Tibial nerve (tissue), 4 donors: Measurements from ENCODE around the gene PCBP3. TPM values are rescaled to one million over a fixed set of nuclear protein-coding genes. Genes with fewer than 3 reads are reported as not detected.
"Not testable (repeated sequence)": the region's sequence is repeated elsewhere in the genome, so short reads cannot be mapped to it uniquely, and the experiment has no call there.

Experiments
- DNase-seq, 2 donors: peaks; one replicate each; pipeline ENCODE4 v3.0.0-alpha.2; 2019; ENCODE audit warnings: low spot score in 2 of 2
- H3K27ac ChIP-seq, 4 donors: fragments of 200-600 bp; sonication (generic) in 3 of 4; one replicate each; pipeline ENCODE4 v1.5.1; 2017 to 2019; ENCODE audit warnings: mild to moderate bottlenecking in 1 of 4
- H3K27me3 ChIP-seq, 2 donors: fragments of 200-600 bp; sonication (generic) in 1 of 2; one replicate each; pipeline versions ENCODE4 v1.5.1 to v1.6.0; 2017 to 2019
- H3K36me3 ChIP-seq, 3 donors: fragments of 200-600 bp; sonication (generic); one replicate each; pipeline ENCODE4 v1.5.1; 2018 to 2019
- H3K4me1 ChIP-seq, 4 donors: fragments of 200-600 bp; sonication (generic) in 3 of 4; one replicate each; pipeline ENCODE4 v1.5.1; 2017 to 2019
- H3K4me3 ChIP-seq, 4 donors: fragments of 200-600 bp; sonication (generic) in 3 of 4; one replicate each; pipeline ENCODE4 v1.5.1; 2017 to 2019; ENCODE audit warnings: mild to moderate bottlenecking in 1 of 4, moderate library complexity in 1 of 4
- H3K9me3 ChIP-seq, 4 donors: fragments of 200-600 bp; sonication (generic) in 3 of 4; one replicate each; pipeline ENCODE4 v1.5.1; 2017 to 2019
- CTCF ChIP-seq, 5 experiments: fragments of 200-600 bp in 3 of 5; fragments of 450-650 bp in 2 of 5; sonication (generic) in 3 of 5; IDR thresholded peaks; one replicate each; pipeline ENCODE4 v1.5.1; 2016 to 2019; ENCODE audit warnings: antibody characterized with exemption in 5 of 5, mild to moderate bottlenecking in 3 of 5, moderate library complexity in 2 of 5
- EP300 ChIP-seq, 2 donors: sonication (generic); formaldehyde crosslinking; IDR thresholded peaks; one replicate each; pipeline ENCODE4 v1.6.1; 2017; ENCODE audit warnings: antibody characterized with exemption in 2 of 2, mild to moderate bottlenecking in 1 of 2
- POLR2A ChIP-seq, 2 donors: fragments of 450-650 bp; IDR thresholded peaks; one replicate each; pipeline ENCODE4 v1.6.1; 2017; ENCODE audit warnings: antibody characterized with exemption in 2 of 2, mild to moderate bottlenecking in 2 of 2, moderate library complexity in 2 of 2
- WGBS, 2 donors: methylation state at CpG; one replicate each; pipeline ENCODE4 v1.1.5; 2018; 5-methylcytosine and 5-hydroxymethylcytosine counted together
- total RNA-seq, 4 donors: library from RNA; depleted of rRNA; stranded (reverse); fragments of >200 nt; gene quantifications; one replicate each; pipeline ENCODE4 v1.1.0, GENCODE V29; 2016

The PCBP3 gene
- total RNA-seq, 4 donors from 2014 or later, result 4.2 to 13.4 (median 9.6) TPM

- Histone ChIP-seq H3K36me3 (no peaks in the 10 kb centered on the region), H3K4me1 (peaks cover 0 to 28% (median 19%) of the 10 kb centered on the region in 4 donors), H3K27me3 (no peaks in the 10 kb centered on the region), H3K27ac (peak overlapping the region in 1 of 4 donors; percentile 1), H3K9me3 (peaks cover 0 to 11% (median 0%) of the 10 kb centered on the region in 4 donors), H3K4me3 (no peak overlapping the region)
- TF ChIP-seq CTCF (IDR thresholded peaks at IDR 0.05), result no peak
- no peak for DNase-seq
- 90 to 96% methylated on average over 5 to 10 of the region's 11 CpGs for WGBS, 2 donors
Measured at GRCh38 chr21:45959779-45960390, 316.4 kb downstream of the PCBP3 start.

- not testable (repeated sequence) for H3K4me3 ChIP-seq, H3K27me3 ChIP-seq, H3K27ac ChIP-seq, DNase-seq, H3K36me3 ChIP-seq
- 80 to 81% methylated on average over 2 of the region's 2 CpGs for WGBS, 2 donors
- H3K4me1 ChIP-seq, result peaks cover 0 to 28% (median 19%) of the 10 kb centered on the region in 4 donors
- H3K9me3 ChIP-seq, result peaks cover 0 to 15% (median 0%) of the 10 kb centered on the region in 4 donors
Measured at GRCh38 chr21:45961408-45961807, 317.9 kb downstream of the PCBP3 start.

- WGBS, 2 donors, result 78% methylated on average over 4 of the region's 4 CpGs
- Histone ChIP-seq H3K4me1 (peaks cover 0 to 22% (median 13%) of the 10 kb centered on the region in 4 donors), H3K27me3 (no peaks in the 10 kb centered on the region), H3K36me3 (no peaks in the 10 kb centered on the region), H3K27ac (no peak overlapping the region), H3K4me3 (no peak overlapping the region), H3K9me3 (peaks cover 0 to 15% (median 0%) of the 10 kb centered on the region in 4 donors)
- TF ChIP-seq POLR2A (IDR thresholded peaks at IDR 0.05) (no peak), EP300 (IDR thresholded peaks at IDR 0.05) (no peak), CTCF (IDR thresholded peaks at IDR 0.05) (no peak)
- DNase-seq, result no peak
Measured at GRCh38 chr21:45962531-45963231, 319.2 kb downstream of the PCBP3 start.

- 48 to 57% methylated on average over 3 of the region's 3 CpGs for WGBS, 2 donors
- peaks cover 0 to 17% (median 10%) of the 10 kb centered on the region in 4 donors for H3K4me1 ChIP-seq
- TF ChIP-seq POLR2A (IDR thresholded peaks at IDR 0.05) (no peak), CTCF (IDR thresholded peaks at IDR 0.05) (no peak), EP300 (IDR thresholded peaks at IDR 0.05) (no peak)
Measured at GRCh38 chr21:45963232-45963570, 319.7 kb downstream of the PCBP3 start.

GRCh38 chr21:45964649-45965048 is 321.1 kb downstream of the PCBP3 start:
- no peaks in the 10 kb centered on the region for H3K27me3 ChIP-seq
- 33 to 36% methylated on average over 1 of the region's 1 CpG for WGBS, 2 donors
- peaks cover 0 to 15% (median 0%) of the 10 kb centered on the region in 4 donors for H3K9me3 ChIP-seq
- peaks cover 0 to 4% (median 2%) of the 10 kb centered on the region in 4 donors for H3K4me1 ChIP-seq
- H3K4me3 ChIP-seq, result no peak overlapping the region
- H3K36me3 ChIP-seq, result no peaks in the 10 kb centered on the region
- no peak overlapping the region for H3K27ac ChIP-seq
- TF ChIP-seq POLR2A (IDR thresholded peaks at IDR 0.05) (no peak), CTCF (IDR thresholded peaks at IDR 0.05) (no peak), EP300 (IDR thresholded peaks at IDR 0.05) (no peak)
- DNase-seq, result no peak

More at GRCh38 chr21:45963232-45963570, 319.7 kb downstream of the PCBP3 start:
- H3K27me3 ChIP-seq, result no peaks in the 10 kb centered on the region
- peaks cover 0 to 15% (median 0%) of the 10 kb centered on the region in 4 donors for H3K9me3 ChIP-seq
- H3K36me3 ChIP-seq, result no peaks in the 10 kb centered on the region
- H3K27ac ChIP-seq, result no peak overlapping the region
- no peak overlapping the region for H3K4me3 ChIP-seq
- no peak for DNase-seq
